H1 (cell line): ENCODE measurements around the gene SVIP. TPM values are rescaled to one million over a fixed set of nuclear protein-coding genes. Genes with fewer than 3 reads are reported as not detected.

Source experiments
- HDAC2 ChIP-seq, 2 experiments: fragments of 300-600 bp in 1 of 2; sonication (generic) in 1 of 2; IDR thresholded peaks; 2 replicates each; pipeline ENCODE4 v1.6.1; 2011 to 2012; ENCODE audit warnings: low read depth in 2 of 2, low read length in 2 of 2, mild to moderate bottlenecking in 2 of 2, moderate library complexity in 2 of 2, borderline replicate concordance in 1 of 2, inconsistent platforms in 1 of 2
- NRF1 ChIP-seq: IDR thresholded peaks from 2 replicates; pipeline ENCODE4 v1.6.1; 2011; ENCODE audit warnings: mild to moderate bottlenecking, low read depth, low read length, improper control_type of control experiment
- RFX5 ChIP-seq: IDR thresholded peaks from 2 replicates; pipeline ENCODE4 v1.6.1; 2011; ENCODE audit warnings: low read depth, low read length, improper control_type of control experiment, borderline replicate concordance
- TAF1 ChIP-seq: IDR thresholded peaks from 2 replicates; pipeline ENCODE4 v1.6.1; 2011; ENCODE audit warnings: mild to moderate bottlenecking, low read depth, low read length
- polyA plus RNA-seq, 7 experiments: library from polyadenylated mRNA; depleted of rRNA in 3 of 7; stranded (reverse) in 5 of 7; unstranded in 2 of 7; fragments of >200 nt in 5 of 7; fragments of 200-250 nt in 2 of 7; gene quantifications; 1 replicate in 5 of 7; 2 replicates in 1 of 7; 4 replicates in 1 of 7; pipeline versions ENCODE4 v1.2.1 to v1.2.3, GENCODE V29; 2011 to 2013; ENCODE audit warnings: missing spikeins in 2 of 7, mixed read lengths in 2 of 7
- total RNA-seq: library from RNA; stranded (reverse); fragmentation: NEBNext Ultra II Directional; extraction: Animal tissue kit (Norgen Biotek cat#: 25700); gene quantifications from 2 replicates; pipeline ENCODE4 v1.2.1, GENCODE V29; 2021

The SVIP gene
- total and polyA plus RNA-seq, 2 of the 8 experiments (the other 6 are each of a cell fraction or from before 2014, with no cell fraction given): 1.2 to 11.4 TPM

- TF ChIP-seq RFX5 (no peak), NRF1 (no peak), TAF1 (no peak), HDAC2 (IDR thresholded peaks at IDR 0.05; ENCODE audit: borderline replicate concordance in 1 of 2, low read depth in 2 of 2, low read length in 2 of 2) (no peak)
These were observed 32.6 kb downstream of the SVIP start (continued) for GRCh38 chr11:22797047-22797446.
